ENCODE results near the gene DOK7. TPM values are rescaled to one million over a fixed set of nuclear protein-coding genes. Genes with fewer than 3 reads are reported as not detected.

DOK7 gene
- total and polyA plus RNA-seq, 2 of the 4 experiments (the other 2 are of a cell fraction): not detected

- Histone ChIP-seq H3K4ac (ENCODE audit: low read depth, low read length) (no peak overlapping the region), H3K79me1 (ENCODE audit: low read depth in 1 of 2, low read length in 2 of 2) (peaks cover 0 to 4% of the 10 kb centered on the region in 2 experiments; a peak in 1 of 4 replicates), H3K4me3 (ENCODE audit: insufficient read depth, low read depth, low read length) (no peak overlapping the region), H4K20me1 (ENCODE audit: insufficient read depth, low read length) (no peaks in the 10 kb centered on the region), H2AK5ac (ENCODE audit: low read depth, low read length) (no peak overlapping the region), H3K9me3 (ENCODE audit: control insufficient read depth, insufficient read depth, low read length) (no peaks in the 10 kb centered on the region), H3K9me1 (ENCODE audit: insufficient read depth, low read length) (0 out of 2 replicates have a peak, but pooled peaks cover 8% of the 10 kb centered on the region), H3K27ac (ENCODE audit: insufficient read depth, low read length) (no peak overlapping the region), H2BK20ac (ENCODE audit: low read depth, low read length) (no peak overlapping the region), H3K23ac (ENCODE audit: low read depth, low read length) (no peak overlapping the region), H3K27me3 (ENCODE audit: control insufficient read depth, insufficient read depth, low read length) (no peaks in the 10 kb centered on the region), H4K91ac (ENCODE audit: insufficient read depth, low read depth, low read length) (no peak overlapping the region), H2AK9ac (replicated peaks; ENCODE audit: low read depth, low read length, poor library complexity) (no peak overlapping the region), H3K9ac (ENCODE audit: low read depth, low read length) (no peak overlapping the region), H3K14ac (replicated peaks; ENCODE audit: low read depth, low read length) (no peak overlapping the region), H2AFZ (replicated peaks; ENCODE audit: low read length, poor library complexity) (no peak overlapping the region), H2BK5ac (ENCODE audit: low read depth, low read length, poor library complexity, severe bottlenecking) (no peak overlapping the region), H4K5ac (ENCODE audit: low read depth, low read length) (no peak overlapping the region), H4K8ac (ENCODE audit: low read depth in 2 of 2, low read length in 2 of 2) (no peak overlapping the region), H3K18ac (ENCODE audit: low read depth, low read length) (no peak overlapping the region), H3K36me3 (ENCODE audit: control insufficient read depth, insufficient read depth, low read length) (peaks cover 27% of the 10 kb centered on the region), H2BK120ac (ENCODE audit: low read depth, low read length) (no peak overlapping the region), H3K56ac (ENCODE audit: extremely low read depth, insufficient read depth, low read length) (no peak overlapping the region), H3K4me2 (ENCODE audit: low read depth, low read length) (no peak overlapping the region), H2BK15ac (ENCODE audit: low read depth, low read length) (no peak overlapping the region), H3K4me1 (ENCODE audit: control insufficient read depth, insufficient read depth, low read length) (no peaks in the 10 kb centered on the region)
- ChIA-PET CTCF (no interaction called here), POLR2A (ENCODE audit: unreplicated experiment) (no interaction called here)
- intact Hi-C loops (cut with micrococcal nuclease): no loop called here
- WGBS, 2 experiments (ENCODE audit: extremely low coverage in 2 of 2, insufficient read length in 1 of 2): 95% methylated on average over 11 of the region's 29 CpGs; no CpG with 5 or more reads in 1 of the 2 experiments
- dilution Hi-C loops (cut with HindIII; ENCODE audit: low sequenced_read_pairs, unreplicated experiment): no loop called here
- in situ Hi-C loops (cut with MboI; ENCODE audit: low sequenced_read_pairs): no loop called here
- no peak for TF ChIP-seq MAZ (IDR thresholded peaks at IDR 0.05; ENCODE audit: borderline replicate concordance, low read depth, low read length)
- TF ChIP-seq CHD1 (IDR thresholded peaks at IDR 0.05; ENCODE audit: low read depth, low read length): no peak
- TF ChIP-seq SMC3 (IDR thresholded peaks at IDR 0.05; ENCODE audit: low read depth, low read length): no peak
- no peak for TF ChIP-seq NFE2L2 (IDR thresholded peaks at IDR 0.05; ENCODE audit: low read depth, low read length)
- no peak for TF ChIP-seq CEBPB (IDR thresholded peaks at IDR 0.05; ENCODE audit: low read depth, low read length)
- no peak for TF ChIP-seq RCOR1 (IDR thresholded peaks at IDR 0.05; ENCODE audit: insufficient replicate concordance, low read length)
- BruUV-seq (replicated peaks): no TSS peak
- ATAC-seq (ENCODE audit: low read depth) (no peak), DNase-seq (no peak)
These were observed 40.8 kb upstream of the DOK7 start for GRCh38 chr4:3422241-3422801.
